ENCODE measurements around the gene ABCA7. TPM values are rescaled to one million over a fixed set of nuclear protein-coding genes. Genes with fewer than 3 reads are reported as not detected.

ABCA7 gene
- total RNA-seq, 1 experiment from 2014 or later = 40.3 TPM

Other genes with a start within 250 kb of the ABCA7 start
- gene PTBP1, start 242.7 kb upstream of the ABCA7 start, total RNA-seq (2021) = 663 to 692 TPM (median 680 TPM) in 3 replicates
- gene PLPPR3, start 218.2 kb upstream of the ABCA7 start, total RNA-seq (2021) = 60.6 to 86.8 TPM (median 83.9 TPM) in 3 replicates
- 1.2 to 3.3 TPM (median 2.5 TPM) in 3 replicates for gene AZU1, start 212.3 kb upstream of the ABCA7 start, total RNA-seq (2021)
- gene PRTN3, start 199.1 kb upstream of the ABCA7 start, total RNA-seq (2021) = 0.53 to 0.82 TPM (median 0.61 TPM) in 3 replicates
- gene ELANE, start 187.8 kb upstream of the ABCA7 start, total RNA-seq (2021) = not detected in 3 replicates
- 1.7 to 2.7 TPM (median 2.5 TPM) in 3 replicates for gene CFD, start 180.4 kb upstream of the ABCA7 start, total RNA-seq (2021)
- 66.9 to 88.8 TPM (median 84.5 TPM) in 3 replicates for gene MED16, start 146.9 kb upstream of the ABCA7 start, total RNA-seq (2021)
- gene RNU6-9, start 146.6 kb upstream of the ABCA7 start, total RNA-seq (2021) = not detected in 3 replicates
- gene R3HDM4, start 126.9 kb upstream of the ABCA7 start, total RNA-seq (2021) = 85.5 to 99.5 TPM (median 88.3 TPM) in 3 replicates
- gene KISS1R, start 122.8 kb upstream of the ABCA7 start, total RNA-seq (2021) = 2.9 to 4.4 TPM (median 3.6 TPM) in 3 replicates
- gene ARID3A, start 114.1 kb upstream of the ABCA7 start, total RNA-seq (2021) = 102 to 116 TPM (median 113 TPM) in 3 replicates
- 140 to 147 TPM (median 146 TPM) in 3 replicates for gene WDR18, start 55.8 kb upstream of the ABCA7 start, total RNA-seq (2021)
- gene GRIN3B, start 39.7 kb upstream of the ABCA7 start, total RNA-seq (2021) = 1.9 to 2.5 TPM (median 2.4 TPM) in 3 replicates
- gene TMEM259, start 19.0 kb upstream of the ABCA7 start, total RNA-seq (2021) = 176 to 202 TPM (median 191 TPM) in 3 replicates
- not detected in 3 replicates for gene RNU6-2, start 18.6 kb upstream of the ABCA7 start, total RNA-seq (2021)
- gene CNN2, start 13.5 kb upstream of the ABCA7 start, total RNA-seq (2021) = 387 to 391 TPM (median 390 TPM) in 3 replicates
- 40.9 to 46.4 TPM (median 44.1 TPM) in 3 replicates for gene ARHGAP45, start 27.1 kb downstream of the ABCA7 start, total RNA-seq (2021)
- 275 to 291 TPM (median 287 TPM) in 3 replicates for gene POLR2E, start 55.3 kb downstream of the ABCA7 start, total RNA-seq (2021)
- 363 to 377 TPM (median 368 TPM) in 3 replicates for gene GPX4, start 63.9 kb downstream of the ABCA7 start, total RNA-seq (2021)
- 40.7 to 57.3 TPM (median 48.0 TPM) in 3 replicates for gene SBNO2, start 134.2 kb downstream of the ABCA7 start, total RNA-seq (2021)
- gene STK11, start 165.7 kb downstream of the ABCA7 start, total RNA-seq (2021) = 106 to 112 TPM (median 106 TPM) in 3 replicates
- gene CBARP, start 197.9 kb downstream of the ABCA7 start, total RNA-seq (2021) = 21.9 to 23.6 TPM (median 23.4 TPM) in 3 replicates
- gene ATP5F1D, start 201.6 kb downstream of the ABCA7 start, total RNA-seq (2021) = 262 to 277 TPM (median 270 TPM) in 3 replicates
- 189 to 190 TPM (median 189 TPM) in 3 replicates for gene MIDN, start 208.5 kb downstream of the ABCA7 start, total RNA-seq (2021)
- gene CIRBP, start 229.2 kb downstream of the ABCA7 start, total RNA-seq (2021) = 256 to 298 TPM (median 256 TPM) in 3 replicates
- 59.4 to 65.9 TPM (median 65.7 TPM) in 3 replicates for gene FAM174C, start 235.4 kb downstream of the ABCA7 start, total RNA-seq (2021)
- gene EFNA2, start 245.8 kb downstream of the ABCA7 start, total RNA-seq (2021) = 11.4 to 14.2 TPM (median 12.6 TPM) in 3 replicates